Fibroblast of skin of left quadriceps (primary cell): ENCODE measurements around the gene TMEM117.
"Not testable (repeated sequence)": the region's sequence is repeated elsewhere in the genome, so short reads cannot be mapped to it uniquely, and the experiment has no call there.

ENCODE experiments used
- DNase-seq, 2 experiments: peaks; one replicate each; pipeline ENCODE4 v3.0.0-alpha.2; 2013; ENCODE audit warnings: low read depth in 2 of 2

TMEM117 gene

GRCh38 chr12:43840338-43840737, 4.5 kb downstream of the TMEM117 start:
- DNase-seq, result no peak

DNA sequence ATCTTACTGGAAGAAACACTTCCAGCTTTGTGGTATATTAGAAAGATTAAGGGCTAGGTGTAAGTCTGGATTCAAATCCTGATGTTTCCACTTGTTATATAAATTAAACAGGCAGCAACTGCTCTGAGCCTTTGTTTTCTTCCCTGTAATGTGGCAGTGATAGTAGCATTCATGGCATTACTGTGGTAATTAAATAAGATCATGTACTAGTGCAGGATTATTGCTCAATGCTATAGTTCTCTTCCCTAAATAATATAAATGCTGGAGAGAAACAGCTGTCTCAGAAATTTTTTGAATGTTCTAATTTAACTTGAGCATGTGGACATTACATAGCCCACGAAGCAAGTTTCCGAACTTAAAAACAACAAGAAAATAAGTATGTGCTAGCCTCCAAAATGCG, 5.4 kb downstream of the TMEM117 start:
- DNase-seq, result no peak

- no peak for DNase-seq
These were observed 6.4 kb downstream of the TMEM117 start for GRCh38 chr12:43842259-43842658.

DNA sequence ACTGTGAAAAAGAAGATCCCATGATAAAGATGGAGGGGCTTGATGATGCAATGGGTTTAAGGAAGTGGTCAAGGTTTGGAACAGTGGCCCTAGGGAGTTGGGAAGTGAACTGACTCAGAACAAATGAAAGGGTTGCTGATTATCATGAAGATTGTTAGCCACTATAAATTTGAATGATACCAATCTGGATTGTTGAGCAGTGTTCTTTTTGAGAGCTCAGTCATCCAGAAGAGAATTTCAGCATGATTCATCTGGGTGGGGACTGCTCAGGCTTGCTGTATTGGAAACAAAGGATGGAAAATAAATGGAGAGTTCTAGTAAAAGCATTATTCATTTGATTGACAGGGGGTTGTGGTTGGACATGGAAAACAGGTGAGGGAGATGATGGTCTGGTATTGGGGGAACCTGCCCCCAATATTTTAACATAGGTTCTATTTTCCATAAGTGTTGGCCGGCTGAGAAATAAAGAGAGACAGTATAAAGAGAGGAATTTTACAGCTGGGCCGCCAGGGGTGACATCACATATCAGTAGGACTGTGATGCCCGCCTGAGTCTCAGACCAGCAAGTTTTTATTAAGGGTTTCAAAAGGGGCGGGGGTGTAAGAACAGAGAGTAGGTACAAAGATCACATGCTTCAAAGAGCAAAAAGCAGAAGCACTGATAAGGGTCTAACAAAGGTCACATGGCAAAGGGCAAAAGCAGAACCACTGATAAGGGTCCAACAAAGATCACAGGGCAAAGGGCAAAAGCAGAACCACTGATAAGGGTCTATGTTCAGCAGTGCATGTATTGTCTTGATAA, 11.7 kb downstream of the TMEM117 start:
- DNase-seq, result peak in 1 of 2 experiments; percentile 10

GRCh38 chr12:43848226-43848507, 12.3 kb downstream of the TMEM117 start:
- no peak for DNase-seq

DNA sequence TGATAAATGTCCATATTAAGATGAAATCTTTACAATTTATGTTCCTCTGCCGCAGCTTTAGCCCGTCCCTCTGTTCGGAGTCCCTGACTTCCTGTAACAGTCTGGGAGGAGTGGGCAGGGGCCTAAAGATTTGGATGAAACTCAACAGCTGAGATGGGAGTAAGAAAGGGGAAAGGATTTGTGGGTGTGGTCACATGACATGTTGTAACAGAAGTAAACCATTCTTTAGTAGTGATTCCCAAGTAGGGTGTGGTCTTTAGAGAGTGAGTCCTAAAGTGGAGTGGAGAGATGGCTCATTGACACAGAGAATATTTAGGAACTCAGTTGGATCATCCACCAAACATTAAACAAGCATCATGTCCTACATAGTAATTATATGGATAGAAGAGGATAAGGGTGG, 12.9 kb downstream of the TMEM117 start:
- no peak for DNase-seq

GRCh38 chr12:43852744-43853143, 16.9 kb downstream of the TMEM117 start:
- no peak for DNase-seq

GRCh38 chr12:43856972-43857371, 21.1 kb downstream of the TMEM117 start:
- DNase-seq, result no peak

DNA sequence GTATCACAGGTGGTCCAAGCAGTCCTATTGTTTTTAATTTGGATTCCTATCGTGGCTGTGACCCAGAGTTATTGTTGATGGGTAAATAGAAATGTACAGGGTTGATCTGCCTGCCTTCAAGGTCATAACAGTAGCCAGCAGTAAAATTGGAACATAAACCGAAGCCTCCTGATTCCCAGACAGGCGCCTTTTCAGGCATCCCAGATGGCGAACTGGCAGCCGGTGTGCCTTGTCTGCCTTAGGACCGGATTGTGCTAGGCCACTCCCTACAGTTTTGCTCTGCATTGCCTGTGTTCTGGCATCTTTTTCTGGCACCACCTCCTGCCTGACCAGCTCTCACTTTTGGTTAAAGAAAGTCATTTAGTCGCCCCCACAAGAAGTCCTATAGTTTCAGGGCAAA, 22.2 kb downstream of the TMEM117 start:
- DNase-seq, result no peak

DNA sequence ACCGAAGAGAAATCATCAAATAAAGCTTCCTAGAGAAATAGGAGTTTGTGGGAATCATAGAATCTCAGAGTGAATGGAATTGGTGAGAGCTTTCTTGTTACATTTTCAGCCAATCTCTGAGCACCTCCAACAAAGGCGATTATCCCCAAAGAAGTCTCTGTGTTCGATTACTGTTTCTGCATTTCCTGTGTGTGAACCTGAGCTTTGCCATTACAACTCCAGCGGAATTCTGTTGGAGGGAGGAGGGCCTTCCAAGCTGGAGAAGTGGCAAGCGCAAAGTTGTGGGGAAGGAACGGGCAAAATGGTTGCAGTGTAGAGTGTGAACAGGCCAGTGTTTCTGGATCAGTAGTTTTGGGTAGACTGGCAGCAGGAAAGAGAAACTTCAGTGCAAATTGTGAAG, 23.1 kb downstream of the TMEM117 start:
- DNase-seq, result no peak

DNA sequence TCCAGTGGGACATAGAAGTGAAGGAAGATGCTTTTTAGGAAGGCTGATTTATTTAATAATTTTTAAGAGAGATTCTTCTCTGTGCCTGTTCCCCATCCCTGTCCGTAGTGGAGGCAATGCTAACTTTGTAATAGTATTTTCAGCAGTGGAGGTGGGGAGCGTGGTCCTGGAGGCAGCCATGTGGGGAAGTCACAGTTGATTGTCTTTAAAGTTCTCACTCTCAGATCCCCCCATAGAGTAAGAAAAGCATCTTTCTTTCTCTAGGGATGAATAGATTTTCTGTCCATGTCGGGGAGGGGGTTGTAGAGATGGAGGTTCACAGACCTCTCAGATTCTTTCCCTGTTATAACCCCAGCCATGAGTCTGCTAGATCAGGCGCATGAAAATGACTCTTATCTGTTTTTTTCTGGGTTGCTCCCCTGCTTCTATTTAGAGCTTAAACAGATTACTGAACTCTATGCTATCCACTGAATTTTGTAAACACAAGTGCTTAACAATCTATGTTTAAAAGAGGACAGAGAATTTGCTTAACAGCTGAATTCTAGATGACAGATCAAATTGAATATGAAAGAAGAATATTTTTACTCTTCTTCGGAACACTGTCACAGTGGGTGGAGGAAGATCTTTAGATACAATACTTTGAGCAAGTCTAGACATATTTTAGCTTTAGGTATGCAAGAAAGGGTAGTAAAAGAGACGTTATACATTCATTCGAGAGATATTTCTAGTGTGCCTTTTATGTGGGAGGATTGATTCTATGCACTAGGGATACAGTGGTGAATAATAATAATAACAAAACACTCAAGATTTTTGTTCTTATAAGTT, 25.3 kb downstream of the TMEM117 start:
- DNase-seq, result no peak

- no peak for DNase-seq
These were observed 25.9 kb downstream of the TMEM117 start for GRCh38 chr12:43861840-43862150.

DNA sequence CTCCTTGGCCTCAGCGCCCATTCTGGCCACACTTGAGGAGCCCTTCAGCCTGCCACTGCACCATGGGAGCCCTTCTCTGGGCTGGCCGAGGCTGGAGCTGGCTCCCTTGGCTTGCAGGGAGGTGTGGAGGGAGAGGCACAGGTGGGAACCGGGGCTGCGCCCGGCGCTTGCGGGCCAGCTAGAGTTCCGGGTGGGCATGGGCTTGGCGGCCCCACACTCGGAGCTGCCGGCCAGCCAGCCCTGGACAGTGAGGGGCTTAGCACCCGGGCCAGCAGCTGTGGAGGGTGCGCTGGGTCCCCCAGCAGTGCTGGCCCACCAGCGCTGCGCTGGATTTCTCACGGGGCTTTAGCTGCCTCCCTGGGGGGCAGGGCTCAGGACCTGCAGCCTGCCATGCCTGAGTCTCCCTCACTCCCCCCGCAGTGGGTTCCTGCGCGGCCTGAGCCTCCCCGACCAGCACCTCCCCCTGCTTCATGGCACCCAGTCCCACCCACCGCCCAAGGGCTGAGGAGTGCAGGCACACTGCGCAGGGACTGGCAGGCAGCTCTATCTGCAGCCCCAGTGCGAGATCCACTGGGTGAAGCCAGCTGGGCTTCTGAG, 28.0 kb downstream of the TMEM117 start:
- DNase-seq, result no peak

DNA sequence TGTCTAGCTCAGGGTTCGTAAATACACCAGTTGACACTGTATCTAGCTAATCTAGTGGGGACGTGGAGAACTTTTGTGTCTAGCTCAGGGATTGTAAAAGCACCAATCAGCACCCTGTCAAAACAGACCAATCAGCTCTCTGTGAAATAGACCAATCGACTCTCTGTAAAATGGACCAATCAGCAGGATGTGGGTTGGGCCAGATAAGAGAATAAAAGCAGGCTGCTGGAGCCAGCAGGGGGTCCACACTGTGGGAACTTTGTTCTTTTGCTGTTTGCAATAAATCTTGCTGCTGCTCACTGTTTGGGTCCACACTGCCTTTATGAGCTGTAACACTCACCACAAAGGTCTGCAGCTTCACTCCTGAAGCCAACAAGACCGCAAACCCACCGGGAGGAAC, 28.7 kb downstream of the TMEM117 start:
- not testable (repeated sequence) for DNase-seq

- DNase-seq, result no peak
These were observed 33.3 kb downstream of the TMEM117 start for GRCh38 chr12:43869184-43869583.

- not testable (repeated sequence) for DNase-seq
These were observed 33.9 kb downstream of the TMEM117 start for GRCh38 chr12:43869765-43870164.

DNA sequence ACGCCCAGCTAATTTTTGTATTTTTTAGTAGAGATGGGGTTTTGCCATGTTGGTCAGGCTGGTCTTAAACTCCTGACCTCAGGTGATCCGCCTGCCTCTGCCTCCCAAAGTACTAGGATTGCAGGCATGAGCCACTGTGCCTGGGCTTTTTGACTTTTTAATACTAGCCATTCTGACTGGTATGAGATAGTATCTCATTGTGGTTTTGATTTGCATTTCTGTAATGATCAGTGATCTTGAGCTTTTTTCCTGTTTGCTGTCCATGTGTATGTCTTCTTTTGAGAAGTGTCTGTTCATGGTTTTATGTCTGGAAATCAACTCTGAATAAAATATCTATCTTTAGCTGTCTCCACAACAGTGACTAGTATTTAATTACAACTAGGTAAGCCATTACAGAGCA, 35.4 kb downstream of the TMEM117 start:
- DNase-seq, result not testable (repeated sequence)

DNA sequence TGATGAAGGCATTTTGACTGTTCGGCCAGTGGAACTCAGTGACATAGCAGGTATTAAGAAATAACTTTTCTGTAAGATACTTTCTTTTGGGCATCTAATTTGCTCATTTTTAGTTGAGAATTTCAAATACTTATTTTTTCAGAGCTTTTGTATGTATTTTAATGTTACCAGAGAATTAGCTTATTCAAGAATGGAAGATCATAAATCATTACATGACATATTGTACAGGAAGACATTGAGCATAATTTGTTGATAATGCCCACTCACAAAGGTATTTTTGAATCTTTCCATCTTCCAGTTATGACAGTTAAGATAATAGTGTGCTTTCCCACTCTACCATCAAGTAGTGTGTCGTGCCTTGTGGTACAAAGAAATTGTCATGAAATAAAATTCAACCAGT, 36.5 kb downstream of the TMEM117 start:
- DNase-seq, result no peak

DNA sequence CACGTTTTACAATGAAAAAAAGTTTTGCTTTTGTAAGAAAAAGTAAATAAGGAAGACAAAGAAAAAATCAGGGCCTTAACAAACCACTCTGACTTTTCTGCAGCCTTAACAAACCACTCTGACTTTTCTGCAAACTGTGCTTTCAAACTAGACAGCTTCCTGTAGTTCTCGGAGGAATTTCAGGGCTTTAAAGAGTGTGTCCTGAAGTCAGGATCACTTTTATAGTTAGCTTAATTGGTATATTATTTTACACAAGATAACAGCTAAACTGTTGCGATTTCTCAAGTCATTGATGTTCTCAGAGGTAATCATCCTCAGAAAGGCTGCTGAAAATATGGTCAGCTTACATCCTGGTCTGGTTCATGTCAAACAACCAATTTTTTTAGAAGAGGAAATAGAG, 42.2 kb downstream of the TMEM117 start:
- no peak for DNase-seq

GRCh38 chr12:43880547-43880946, 44.7 kb downstream of the TMEM117 start:
- no peak for DNase-seq

GRCh38 chr12:43882578-43883178, 46.8 kb downstream of the TMEM117 start:
- peak; percentile 24 to 38 for DNase-seq

- DNase-seq, result no peak
These were observed 47.4 kb downstream of the TMEM117 start for GRCh38 chr12:43883311-43883710.

DNA sequence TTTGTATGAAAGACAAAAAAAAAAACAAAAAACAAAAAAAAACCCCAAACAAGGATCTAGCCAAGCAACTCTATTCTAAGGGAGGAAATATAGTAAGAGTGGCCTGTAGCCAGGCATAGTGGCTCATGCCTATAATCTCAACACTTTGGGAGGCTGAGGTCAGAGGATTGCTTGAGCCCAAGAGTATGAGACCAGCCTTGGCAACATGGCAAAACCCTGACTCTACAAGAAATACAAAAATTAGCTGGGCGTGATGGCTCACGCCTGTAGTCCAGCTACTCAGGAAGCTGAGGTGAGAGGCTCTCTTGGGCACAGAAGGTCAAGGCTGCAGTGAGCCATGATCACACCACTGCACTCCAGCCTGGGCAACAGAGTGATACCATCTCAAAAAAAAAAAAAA, 47.9 kb downstream of the TMEM117 start:
- no peak for DNase-seq
